GM21390 (cell line): Measurements from ENCODE around the gene ADAMTS15.

Source experiments
- ATAC-seq: cut with Tn5 transposase; IDR thresholded peaks from one replicate; pipeline ENCODE4 v1.9.1; 2021; ENCODE audit not compliant: unreplicated experiment

Gene ADAMTS15

DNA sequence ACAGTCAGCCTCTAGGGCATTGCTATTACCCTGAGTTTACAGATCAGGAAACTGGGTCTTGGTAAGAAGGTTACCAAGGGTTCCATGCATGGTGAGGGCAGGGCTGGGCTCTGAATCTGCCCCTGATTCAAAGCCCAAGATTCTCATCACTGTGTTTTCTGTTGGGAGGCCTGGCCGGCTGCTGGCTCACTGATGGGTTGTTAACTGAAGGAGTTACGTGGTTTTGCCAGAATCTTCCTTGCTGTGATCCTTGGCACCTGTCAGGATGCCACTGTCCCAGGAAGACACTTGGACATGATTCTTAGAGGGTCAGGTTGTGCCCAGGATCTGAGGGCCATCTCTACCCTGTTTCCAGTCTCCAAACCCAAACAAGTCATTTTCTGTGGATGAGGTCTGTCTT, 61.5 kb downstream of the ADAMTS15 start:
- no peak for ATAC-seq

DNA sequence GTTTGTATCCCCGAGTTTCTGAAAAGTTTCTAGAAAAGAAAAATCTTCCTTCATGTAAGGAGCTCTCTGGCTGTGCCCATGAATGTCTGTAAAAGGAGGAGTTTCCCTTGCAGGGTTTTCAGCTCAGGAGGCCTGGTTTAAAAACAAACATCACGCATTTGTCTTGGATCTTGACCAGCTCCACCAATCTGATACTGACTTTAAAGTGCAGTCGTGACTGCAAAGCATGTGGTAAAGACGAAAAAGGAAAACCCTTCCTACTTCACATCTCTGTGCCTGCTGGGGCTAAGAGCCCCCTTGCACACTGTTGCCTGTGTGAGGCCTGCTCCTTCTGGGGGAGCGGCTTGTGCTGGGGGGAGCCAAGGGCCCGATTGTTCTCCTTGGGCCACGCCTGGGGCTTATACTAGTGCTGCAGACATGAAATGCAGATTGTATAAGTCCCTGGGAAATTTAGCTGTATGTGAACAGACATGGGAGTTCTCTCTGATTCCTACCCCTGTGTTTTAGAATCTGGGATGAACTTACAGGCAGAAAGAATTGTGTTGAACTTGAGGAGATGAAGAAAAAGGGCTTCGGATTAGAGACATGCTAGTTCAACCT, 62.1 kb downstream of the ADAMTS15 start:
- ATAC-seq, result no peak

DNA sequence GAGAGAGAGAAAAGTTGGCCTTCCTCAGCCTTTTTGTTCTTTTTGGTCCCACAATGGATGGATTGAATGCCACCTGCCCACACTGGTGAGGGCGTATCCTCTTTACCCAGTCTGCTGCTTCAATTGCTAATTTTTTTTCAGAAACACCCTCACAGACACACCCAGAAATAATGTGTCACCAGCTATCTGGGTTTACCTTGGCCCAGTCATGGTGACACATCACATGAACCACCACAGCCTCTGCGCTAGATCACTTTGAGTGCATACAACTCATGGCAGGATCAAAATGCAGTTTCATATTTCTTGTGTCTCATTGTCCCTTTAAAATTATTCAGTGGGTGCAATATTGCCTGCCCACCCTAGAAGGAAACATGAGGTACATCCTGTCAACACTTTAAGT, 63.3 kb downstream of the ADAMTS15 start:
- ATAC-seq, result no peak

DNA sequence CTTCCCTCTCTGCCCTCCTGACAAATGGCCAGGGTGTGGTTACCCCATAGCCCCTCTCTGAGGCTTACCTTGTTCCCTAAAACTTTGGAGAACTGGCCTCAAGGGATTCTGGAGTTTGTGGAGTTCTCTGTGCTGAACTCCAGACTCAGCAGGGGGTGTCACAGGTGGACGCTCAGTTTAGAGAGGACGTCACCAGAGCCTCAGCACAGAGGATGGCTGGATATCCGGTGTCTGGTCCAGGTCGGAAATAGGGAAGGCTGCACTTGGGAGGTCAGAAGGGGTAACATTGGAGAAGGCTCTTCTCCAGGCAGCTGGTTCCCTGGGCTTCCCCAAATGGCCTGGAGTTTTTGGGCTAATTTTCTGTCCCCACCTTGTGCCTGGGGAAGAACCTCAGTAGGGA, 64.2 kb downstream of the ADAMTS15 start:
- ATAC-seq, result no peak

- ATAC-seq, result no peak
These were observed 64.7 kb downstream of the ADAMTS15 start for GRCh38 chr11:130513132-130513531.

GRCh38 chr11:130514316-130514715, 65.9 kb downstream of the ADAMTS15 start:
- no peak for ATAC-seq

DNA sequence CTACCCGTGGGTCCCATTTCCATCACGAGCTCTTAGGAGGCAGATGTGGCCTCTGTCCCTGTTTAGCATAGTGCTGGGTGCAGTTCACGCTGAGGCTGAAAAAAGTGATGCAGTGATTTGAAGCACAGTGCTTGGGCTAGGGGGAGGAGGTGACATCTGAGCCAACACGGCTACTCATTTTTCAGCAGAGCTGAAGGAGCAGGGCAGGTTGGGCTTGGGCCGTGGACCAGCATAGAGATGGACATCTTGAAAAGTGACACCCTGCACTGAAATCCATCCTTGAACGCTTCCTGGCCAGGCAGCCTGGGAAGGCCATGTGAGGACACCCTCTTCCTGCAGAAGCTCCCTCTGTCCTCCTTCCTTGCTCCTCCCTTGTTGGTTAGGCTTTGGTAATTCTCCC, 66.4 kb downstream of the ADAMTS15 start:
- ATAC-seq, result no peak

DNA sequence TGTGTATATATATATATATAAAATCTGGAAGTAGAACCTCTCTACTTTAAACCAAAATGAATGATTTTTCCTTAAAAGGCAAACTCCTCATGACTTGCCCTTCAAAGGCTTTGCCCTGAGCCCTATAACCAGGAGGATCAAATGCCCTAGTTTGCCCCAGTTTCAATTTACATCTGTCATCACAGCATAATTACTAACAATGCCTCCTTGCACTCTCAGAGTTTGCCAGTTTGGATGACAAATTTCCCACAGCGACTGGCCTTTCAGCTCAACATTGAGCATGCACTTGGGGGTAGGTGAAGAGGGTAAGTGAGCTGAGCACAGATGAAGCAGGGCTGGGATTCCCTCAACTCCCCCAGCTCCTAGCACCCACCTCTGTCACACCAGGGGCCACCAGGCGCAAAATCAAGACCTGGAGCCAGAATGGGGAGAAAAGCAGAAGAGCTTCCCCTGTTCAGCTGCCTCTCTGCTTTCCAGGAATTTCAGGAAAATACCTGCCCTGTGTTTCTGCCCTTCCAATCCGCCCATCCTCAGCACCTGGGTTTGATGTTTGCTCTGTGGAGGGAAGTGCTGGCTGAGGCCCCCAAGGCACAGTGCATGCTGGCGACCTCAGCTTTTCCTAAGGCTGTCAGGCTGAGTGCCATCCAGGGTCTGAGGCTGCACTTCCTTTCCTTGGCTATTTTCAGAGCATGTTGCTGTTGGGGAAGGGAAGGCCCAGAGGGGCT, 67.5 kb downstream of the ADAMTS15 start:
- no peak for ATAC-seq

- ATAC-seq, result no peak
These were observed 68.4 kb downstream of the ADAMTS15 start for GRCh38 chr11:130516554-130517505.

DNA sequence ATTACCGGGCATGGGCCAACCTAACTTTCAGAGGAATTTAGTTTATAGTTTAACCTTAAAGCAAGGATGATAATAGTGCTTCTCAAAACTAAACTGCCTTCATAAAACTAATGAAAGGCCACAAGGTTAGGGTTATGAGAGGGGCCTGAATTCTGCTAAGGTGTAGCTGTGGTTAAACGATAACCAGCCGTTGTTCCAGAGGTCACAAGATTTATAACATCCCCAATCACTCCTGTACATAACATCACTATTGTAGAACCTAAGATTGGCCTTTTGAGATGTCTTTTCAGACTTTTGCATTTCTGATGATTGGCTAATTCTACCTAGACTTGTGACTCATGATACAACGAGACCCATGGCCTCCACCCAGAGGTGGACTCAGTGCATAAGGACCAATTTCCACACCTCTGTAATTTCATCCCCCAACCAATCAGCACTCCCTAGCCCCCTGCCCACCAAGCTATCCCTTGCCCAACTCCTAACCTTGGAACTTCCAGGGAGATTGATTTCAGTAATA, 69.8 kb downstream of the ADAMTS15 start:
- ATAC-seq, result no peak

GRCh38 chr11:130519128-130519932, 70.9 kb downstream of the ADAMTS15 start:
- ATAC-seq, result no peak

DNA sequence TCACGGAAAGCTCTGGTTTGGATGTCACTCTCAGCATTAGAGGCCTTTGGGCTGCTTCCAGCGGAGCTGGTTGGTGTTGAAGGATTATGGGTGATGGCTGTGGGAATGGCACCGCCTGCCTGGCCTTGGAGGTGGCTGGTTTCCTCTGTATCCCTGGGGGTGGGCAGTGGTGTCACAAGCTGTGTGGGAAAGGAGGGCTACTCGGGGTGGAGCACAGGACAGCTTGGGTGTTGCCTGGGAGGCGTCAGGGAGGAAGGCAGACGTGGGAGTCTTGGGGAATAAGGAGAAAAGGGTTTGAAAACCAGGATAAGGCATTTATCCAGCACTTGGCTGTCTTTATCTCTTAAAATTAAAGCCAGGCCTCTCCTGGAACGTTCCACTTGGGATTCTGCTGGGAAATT, 71.8 kb downstream of the ADAMTS15 start:
- ATAC-seq, result no peak

- no peak for ATAC-seq
These were observed 74.0 kb downstream of the ADAMTS15 start for GRCh38 chr11:130522284-130522961.

GRCh38 chr11:130523166-130523565, 74.7 kb downstream of the ADAMTS15 start:
- no peak for ATAC-seq

GRCh38 chr11:130523609-130524008, 75.2 kb downstream of the ADAMTS15 start:
- no peak for ATAC-seq

- ATAC-seq, result no peak
These were observed 75.8 kb downstream of the ADAMTS15 start for GRCh38 chr11:130524132-130524790.

DNA sequence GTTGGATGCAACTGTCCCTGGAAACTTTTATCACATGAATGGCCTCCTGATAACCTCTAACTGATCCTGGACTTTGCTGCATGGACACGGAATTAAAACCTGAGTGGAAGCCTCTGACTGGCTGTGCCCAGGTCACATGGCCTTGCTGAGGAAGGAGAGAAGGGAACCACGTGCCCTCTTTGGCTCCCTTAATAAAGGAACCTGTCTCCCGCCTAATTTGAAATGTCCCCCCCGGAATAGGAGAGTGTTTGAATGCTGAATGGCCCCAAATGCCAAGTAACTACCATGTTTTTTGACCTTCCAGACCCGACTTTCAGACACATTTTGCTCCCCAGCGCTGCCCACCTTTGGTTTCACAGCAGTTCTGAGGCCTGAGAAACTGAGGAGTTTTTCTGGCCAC, 76.9 kb downstream of the ADAMTS15 start:
- ATAC-seq, result no peak
